HepG2 (cell line): ENCODE data around the gene SMARCA5. TPM values are rescaled to one million over a fixed set of nuclear protein-coding genes. Genes with fewer than 3 reads are reported as not detected.

Experiments used
- ARNTL ChIP-seq: sonication (generic); formaldehyde crosslinking; IDR thresholded peaks from 2 replicates; pipeline ENCODE4 v1.4.0; 2020; ENCODE audit warnings: mild to moderate bottlenecking, missing genetic modification reagents
- KDM3A ChIP-seq: IDR thresholded peaks from 2 replicates; pipeline ENCODE4 v1.6.1; 2018; ENCODE audit warnings: low read depth, missing compliant biosample characterization
- PHF21A ChIP-seq: sonication (generic); formaldehyde crosslinking; IDR thresholded peaks from 2 replicates; pipeline ENCODE4 v1.5.0; 2020; ENCODE audit warnings: mild to moderate bottlenecking, missing genetic modification reagents
- SIN3B ChIP-seq: fragments of 150-350 bp; IDR thresholded peaks from 2 replicates; pipeline ENCODE4 v1.6.1; 2014; ENCODE audit warnings: low read length
- TAF15 ChIP-seq: fragments of 200-400 bp; formaldehyde crosslinking; IDR thresholded peaks from one replicate; pipeline ENCODE4 v1.6.1; 2018; ENCODE audit warnings: mild to moderate bottlenecking, low read depth, low read length; ENCODE audit not compliant: poor library complexity, severe bottlenecking
- ZEB1 ChIP-seq: IDR thresholded peaks from 2 replicates; pipeline ENCODE4 v1.6.1; 2012; ENCODE audit warnings: mild to moderate bottlenecking, low read depth, inconsistent platforms; ENCODE audit not compliant: insufficient replicate concordance
- ZNF468 ChIP-seq: sonication (generic); formaldehyde crosslinking; IDR thresholded peaks from 2 replicates; pipeline ENCODE4 v1.8.0; 2022; ENCODE audit warnings: mild to moderate bottlenecking, moderate library complexity, missing genetic modification reagents
- ZNF574 ChIP-seq: sonication (generic); formaldehyde crosslinking; IDR thresholded peaks from 2 replicates; pipeline ENCODE4 v1.4.0; 2020; ENCODE audit warnings: missing genetic modification reagents
- ZNF687 ChIP-seq: sonication (generic); formaldehyde crosslinking; IDR thresholded peaks from 2 replicates; pipeline ENCODE4 v1.5.1; 2020; ENCODE audit warnings: mild to moderate bottlenecking, missing genetic modification reagents, moderate library complexity
- polyA plus RNA-seq, 8 experiments: library from polyadenylated mRNA; depleted of rRNA in 3 of 8; stranded (reverse) in 7 of 8; unstranded in 1 of 8; fragments of >200 nt; fragmentation: Illumina TruSeq in 4 of 8; extraction: Trizol in 4 of 8; gene quantifications; 2 replicates each; pipeline versions ENCODE4 v1.2.1 to v1.2.3, GENCODE V29; 2011 to 2016; ENCODE audit warnings: low read depth in 4 of 8, missing spikeins in 1 of 8, mixed read lengths in 1 of 8; ENCODE audit not compliant: insufficient read depth in 1 of 8
- total RNA-seq, 5 experiments: library from RNA; depleted of rRNA; stranded (reverse); fragments of >200 nt; fragmentation: Illumina TruSeq; extraction: Trizol; gene quantifications; 2 replicates each; pipeline ENCODE4 v1.2.3, GENCODE V29; 2016; ENCODE audit warnings: low read depth in 1 of 5
- TF ChIP-seq, protein P1 (sequence below): IDR thresholded peaks from 2 replicates; pipeline ENCODE4 v1.6.1; 2016
- TF ChIP-seq, protein P2 (sequence below): sonication (generic); formaldehyde crosslinking; IDR thresholded peaks from 2 replicates; pipeline ENCODE4 v1.9.0; 2022; ENCODE audit warnings: missing genetic modification reagents, mild to moderate bottlenecking, borderline replicate concordance
- TF ChIP-seq, protein P3 (sequence below): sonication (generic); IDR thresholded peaks from 2 replicates; pipeline ENCODE4 v1.6.1; 2016; ENCODE audit warnings: low read depth, borderline replicate concordance
- TF ChIP-seq, protein P4 (sequence below), 2 experiments: sonication (generic) in 1 of 2; formaldehyde crosslinking in 1 of 2; IDR thresholded peaks; 2 replicates each; pipeline versions ENCODE4 v1.4.0 to v1.6.1; 2018 to 2020; ENCODE audit warnings: missing genetic modification reagents in 2 of 2, borderline replicate concordance in 1 of 2, low read depth in 1 of 2, mild to moderate bottlenecking in 1 of 2, missing biosample characterization in 1 of 2

Gene SMARCA5
- total and polyA plus RNA-seq, 2 of the 13 experiments (the other 11 are each of a cell fraction or from before 2014, with no cell fraction given), result 7.0 to 37.5 TPM

DNA sequence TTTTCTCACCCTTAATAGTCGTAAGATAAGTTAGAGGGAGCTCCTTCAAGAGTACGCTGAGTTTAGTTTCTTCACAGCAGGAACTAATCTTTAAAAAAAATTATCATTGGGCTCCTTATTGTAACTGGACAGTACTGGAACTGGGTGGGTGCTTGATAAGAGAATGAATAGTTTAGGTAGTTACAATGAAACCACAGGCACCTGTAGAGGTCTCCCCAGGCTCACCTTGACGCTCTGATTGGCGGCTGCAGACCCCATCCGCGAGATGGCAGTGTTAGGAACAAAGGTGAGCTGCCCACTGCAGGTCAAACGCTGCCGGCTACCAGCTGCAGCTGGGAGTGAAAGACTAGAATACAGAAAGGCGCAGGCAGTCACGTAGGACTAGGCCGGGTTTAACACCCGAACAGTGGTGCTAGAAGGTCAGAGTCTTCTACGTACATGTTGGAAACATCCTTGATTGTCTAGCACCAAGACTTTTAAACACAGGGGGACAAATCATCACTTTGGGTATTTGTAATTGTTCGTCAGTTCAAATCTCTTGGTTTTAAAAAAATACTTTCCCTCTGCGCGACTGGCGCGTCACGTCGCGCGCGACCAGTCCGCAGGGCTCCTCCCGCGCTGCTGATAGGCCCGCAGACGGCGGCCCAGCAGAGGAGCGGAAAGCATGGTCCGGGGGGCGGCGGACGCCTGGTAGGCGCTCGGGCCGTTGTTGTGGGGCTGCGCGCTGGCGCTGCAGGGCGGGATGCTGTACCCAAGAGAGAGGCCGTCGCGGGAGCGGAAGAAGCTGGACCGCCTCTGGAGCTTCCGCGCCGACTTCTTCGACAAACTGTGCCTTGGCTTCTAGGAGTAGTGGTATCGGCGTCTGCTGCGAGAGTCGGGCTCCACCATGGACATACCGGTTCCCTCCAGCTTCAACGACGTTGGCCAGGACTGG lies 45.6 kb downstream of the SMARCA5 start (continued):
- TF ChIP-seq KDM3A (CRISPR knock-in tag) (peak; percentile 41; the same call in 1 of the 2 replicates), ZNF687 (CRISPR knock-in tag) (peak; percentile 89), ZNF468 (CRISPR knock-in tag) (no peak), ARNTL (CRISPR knock-in tag) (no peak), ZEB1 (peak; percentile 85), TAF15 (no peak), PHF21A (CRISPR knock-in tag) (peak; percentile 46; the same call in 1 of the 2 replicates), SIN3B (no peak), ZNF574 (CRISPR knock-in tag) (peak; percentile 97)
- TF ChIP-seq, protein P1, sequence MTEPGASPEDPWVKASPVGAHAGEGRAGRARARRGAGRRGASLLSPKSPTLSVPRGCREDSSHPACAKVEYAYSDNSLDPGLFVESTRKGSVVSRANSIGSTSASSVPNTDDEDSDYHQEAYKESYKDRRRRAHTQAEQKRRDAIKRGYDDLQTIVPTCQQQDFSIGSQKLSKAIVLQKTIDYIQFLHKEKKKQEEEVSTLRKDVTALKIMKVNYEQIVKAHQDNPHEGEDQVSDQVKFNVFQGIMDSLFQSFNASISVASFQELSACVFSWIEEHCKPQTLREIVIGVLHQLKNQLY (CRISPR knock-in tag), result no peak
- TF ChIP-seq, protein P2, sequence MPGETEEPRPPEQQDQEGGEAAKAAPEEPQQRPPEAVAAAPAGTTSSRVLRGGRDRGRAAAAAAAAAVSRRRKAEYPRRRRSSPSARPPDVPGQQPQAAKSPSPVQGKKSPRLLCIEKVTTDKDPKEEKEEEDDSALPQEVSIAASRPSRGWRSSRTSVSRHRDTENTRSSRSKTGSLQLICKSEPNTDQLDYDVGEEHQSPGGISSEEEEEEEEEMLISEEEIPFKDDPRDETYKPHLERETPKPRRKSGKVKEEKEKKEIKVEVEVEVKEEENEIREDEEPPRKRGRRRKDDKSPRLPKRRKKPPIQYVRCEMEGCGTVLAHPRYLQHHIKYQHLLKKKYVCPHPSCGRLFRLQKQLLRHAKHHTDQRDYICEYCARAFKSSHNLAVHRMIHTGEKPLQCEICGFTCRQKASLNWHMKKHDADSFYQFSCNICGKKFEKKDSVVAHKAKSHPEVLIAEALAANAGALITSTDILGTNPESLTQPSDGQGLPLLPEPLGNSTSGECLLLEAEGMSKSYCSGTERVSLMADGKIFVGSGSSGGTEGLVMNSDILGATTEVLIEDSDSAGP (CRISPR knock-in tag), result peak; percentile 53; the same call in 1 of the 2 replicates
- TF ChIP-seq, protein P3, sequence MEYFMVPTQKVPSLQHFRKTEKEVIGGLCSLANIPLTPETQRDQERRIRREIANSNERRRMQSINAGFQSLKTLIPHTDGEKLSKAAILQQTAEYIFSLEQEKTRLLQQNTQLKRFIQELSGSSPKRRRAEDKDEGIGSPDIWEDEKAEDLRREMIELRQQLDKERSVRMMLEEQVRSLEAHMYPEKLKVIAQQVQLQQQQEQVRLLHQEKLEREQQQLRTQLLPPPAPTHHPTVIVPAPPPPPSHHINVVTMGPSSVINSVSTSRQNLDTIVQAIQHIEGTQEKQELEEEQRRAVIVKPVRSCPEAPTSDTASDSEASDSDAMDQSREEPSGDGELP, result peak; percentile 91
- TF ChIP-seq, protein P4, sequence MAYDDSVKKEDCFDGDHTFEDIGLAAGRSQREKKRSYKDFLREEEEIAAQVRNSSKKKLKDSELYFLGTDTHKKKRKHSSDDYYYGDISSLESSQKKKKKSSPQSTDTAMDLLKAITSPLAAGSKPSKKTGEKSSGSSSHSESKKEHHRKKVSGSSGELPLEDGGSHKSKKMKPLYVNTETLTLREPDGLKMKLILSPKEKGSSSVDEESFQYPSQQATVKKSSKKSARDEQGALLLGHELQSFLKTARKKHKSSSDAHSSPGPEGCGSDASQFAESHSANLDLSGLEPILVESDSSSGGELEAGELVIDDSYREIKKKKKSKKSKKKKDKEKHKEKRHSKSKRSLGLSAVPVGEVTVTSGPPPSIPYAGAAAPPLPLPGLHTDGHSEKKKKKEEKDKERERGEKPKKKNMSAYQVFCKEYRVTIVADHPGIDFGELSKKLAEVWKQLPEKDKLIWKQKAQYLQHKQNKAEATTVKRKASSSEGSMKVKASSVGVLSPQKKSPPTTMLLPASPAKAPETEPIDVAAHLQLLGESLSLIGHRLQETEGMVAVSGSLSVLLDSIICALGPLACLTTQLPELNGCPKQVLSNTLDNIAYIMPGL (CRISPR knock-in tag; IDR thresholded peaks at IDR 0.05; ENCODE audit: borderline replicate concordance in 1 of 2, low read depth in 1 of 2), result peak; percentile 79 to 94; a peak in 3 of 4 replicates
